Mononuclear cell (primary cell): Measurements from ENCODE around the gene DACH1. TPM values are rescaled to one million over a fixed set of nuclear protein-coding genes. Genes with fewer than 3 reads are reported as not detected.

Experiments used
- H3K27me3 ChIP-seq: 2 replicates; pipeline ENCODE4 v1.6.0; 2011; ENCODE audit warnings: low read length, control low read depth; ENCODE audit not compliant: insufficient read depth
- H3K4me1 ChIP-seq: 2 replicates; pipeline ENCODE4 v1.5.1; 2011; ENCODE audit warnings: mild to moderate bottlenecking, low read length, control low read depth; ENCODE audit not compliant: insufficient read depth
- H3K4me3 ChIP-seq: 2 replicates; pipeline ENCODE4 v1.5.1; 2011; ENCODE audit warnings: mild to moderate bottlenecking, low read length, moderate library complexity
- H3K9me3 ChIP-seq: 2 replicates; pipeline ENCODE4 v1.5.1; 2011; ENCODE audit warnings: low read depth, mild to moderate bottlenecking, control low read depth, low read length
- total RNA-seq: library from RNA; depleted of rRNA; stranded (reverse); fragments of >200 nt; gene quantifications from one replicate; pipeline ENCODE4 v1.2.3, GENCODE V29; 2012

The DACH1 gene
- total RNA-seq, 1 donor: 0.42 TPM

DNA sequence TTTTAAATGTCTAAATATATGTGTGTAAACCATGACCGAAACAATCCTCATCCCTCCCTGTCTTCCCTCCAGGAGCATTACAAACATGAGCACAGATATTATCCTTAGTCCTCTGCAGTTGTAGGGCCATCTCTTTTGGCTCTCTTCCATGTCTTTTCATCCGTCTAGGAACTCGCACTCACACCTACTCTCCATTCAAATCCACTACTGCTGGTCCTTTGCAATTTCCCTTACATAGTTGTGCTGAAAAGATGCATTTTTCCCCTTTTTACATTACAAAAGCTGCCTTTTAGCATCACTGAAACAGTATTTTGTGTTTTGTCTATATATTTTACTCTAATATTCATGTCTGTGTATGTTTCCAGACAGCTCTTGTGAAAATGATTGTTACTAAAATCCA, 237.8 kb downstream of the DACH1 start:
- no peaks in the 10 kb centered on the region for H3K27me3 ChIP-seq
- H3K9me3 ChIP-seq: no peaks in the 10 kb centered on the region
- no peak overlapping the region for H3K4me3 ChIP-seq
- no peaks in the 10 kb centered on the region for H3K4me1 ChIP-seq

DNA sequence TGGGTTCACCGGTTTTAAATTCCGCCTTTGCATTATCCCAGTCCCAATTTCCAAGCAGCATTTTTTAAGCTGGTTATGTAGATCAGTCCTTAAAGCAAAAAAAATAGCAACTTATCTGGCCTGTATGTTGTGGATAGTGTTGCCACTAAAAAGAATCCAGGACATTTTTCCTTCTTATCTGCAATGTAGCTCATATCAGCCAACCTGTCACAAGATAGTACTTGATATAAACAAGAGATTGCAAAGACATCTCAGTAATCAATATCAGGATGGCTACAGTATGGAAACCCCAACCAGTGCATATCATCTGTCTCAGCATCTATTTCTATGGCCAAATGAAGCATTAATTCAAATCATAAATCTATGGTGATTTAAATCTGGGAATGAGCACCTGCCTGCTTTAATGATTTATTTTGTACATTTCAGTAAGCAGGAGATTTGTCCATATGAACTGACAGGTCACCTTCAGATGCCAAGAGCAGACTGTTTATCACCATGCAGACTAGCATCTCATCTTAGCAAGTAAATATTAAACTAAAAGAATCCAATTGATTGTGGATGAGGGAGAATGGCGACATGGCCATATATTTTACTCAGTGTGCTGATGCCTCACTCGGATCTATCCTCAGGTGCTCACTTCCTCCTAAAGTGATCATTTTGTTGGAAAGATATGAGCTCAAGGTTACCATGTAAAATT, 240.4 kb downstream of the DACH1 start:
- H3K4me3 ChIP-seq: no peak overlapping the region

DNA sequence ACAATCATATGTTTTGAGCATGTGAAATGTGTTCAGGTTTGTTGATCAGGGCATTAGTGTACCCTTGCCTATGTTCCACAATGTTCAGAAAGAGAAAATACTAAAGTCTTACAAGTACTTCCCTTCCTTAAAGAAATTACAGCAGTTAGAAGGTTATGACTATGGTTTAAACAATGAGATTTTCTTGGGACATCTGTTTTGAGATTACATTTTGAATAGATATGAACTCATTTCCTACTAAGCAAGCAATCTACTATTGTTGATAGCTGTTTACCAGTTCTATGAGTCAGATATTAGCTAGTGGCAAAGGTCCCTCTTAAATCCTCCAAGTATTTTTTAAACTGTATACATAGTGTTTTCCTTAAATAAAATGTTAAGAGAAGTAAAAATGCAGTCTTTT, 241.3 kb downstream of the DACH1 start:
- no peaks in the 10 kb centered on the region for H3K9me3 ChIP-seq
- no peaks in the 10 kb centered on the region for H3K27me3 ChIP-seq

More for the DNA sequence above, 240.4 kb downstream of the DACH1 start:
- no peaks in the 10 kb centered on the region for H3K27me3 ChIP-seq
- no peaks in the 10 kb centered on the region for H3K4me1 ChIP-seq
- no peaks in the 10 kb centered on the region for H3K9me3 ChIP-seq

DNA sequence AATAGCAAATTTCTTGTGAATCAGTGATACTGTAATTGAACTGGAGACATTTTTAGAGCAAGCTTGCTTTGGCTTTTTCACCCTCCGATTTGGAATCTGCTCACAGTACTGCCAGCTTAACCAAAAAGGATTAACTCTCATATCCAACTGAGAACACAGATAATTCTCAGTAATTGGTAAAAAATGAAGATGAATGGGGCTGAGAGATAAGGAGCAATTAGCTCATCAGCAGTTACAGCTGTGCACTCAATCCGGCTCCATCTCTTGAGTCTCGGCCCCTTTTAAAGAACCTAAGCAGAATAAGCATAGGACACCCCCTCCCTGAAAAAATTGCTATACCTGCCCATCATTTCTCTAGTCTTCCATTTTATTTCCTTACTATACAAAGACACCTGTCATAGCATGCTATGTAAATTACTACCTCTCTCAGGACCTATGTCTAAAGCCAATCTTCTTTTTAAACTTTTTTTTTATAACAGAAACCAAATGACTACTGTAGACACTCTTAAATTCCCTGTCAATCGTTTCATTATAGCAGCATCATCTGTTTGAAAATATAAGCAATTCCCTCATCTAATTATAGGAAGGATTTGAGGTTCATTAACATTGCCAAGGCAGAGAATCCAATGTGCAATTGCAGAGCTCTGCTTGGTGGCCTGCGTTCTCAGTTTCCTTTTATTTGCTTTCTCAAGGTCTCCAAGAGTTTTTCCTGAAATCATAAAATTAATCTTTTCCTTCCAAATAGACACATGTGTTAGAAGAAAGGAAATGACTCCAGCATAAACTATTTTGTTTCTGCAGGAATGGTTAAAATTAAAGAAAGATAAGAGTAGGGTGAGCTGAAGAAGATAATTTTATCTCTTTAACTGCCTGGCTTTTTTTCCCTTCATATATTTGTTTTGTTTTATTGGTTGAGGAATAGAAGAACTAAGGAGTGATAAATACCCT, 242.1 kb downstream of the DACH1 start:
- no peaks in the 10 kb centered on the region for H3K27me3 ChIP-seq
- no peaks in the 10 kb centered on the region for H3K9me3 ChIP-seq
- no peak overlapping the region for H3K4me3 ChIP-seq
- H3K4me1 ChIP-seq: no peaks in the 10 kb centered on the region

More for the DNA sequence above, 241.3 kb downstream of the DACH1 start:
- Histone ChIP-seq H3K4me3 (no peak overlapping the region), H3K4me1 (no peaks in the 10 kb centered on the region)

DNA sequence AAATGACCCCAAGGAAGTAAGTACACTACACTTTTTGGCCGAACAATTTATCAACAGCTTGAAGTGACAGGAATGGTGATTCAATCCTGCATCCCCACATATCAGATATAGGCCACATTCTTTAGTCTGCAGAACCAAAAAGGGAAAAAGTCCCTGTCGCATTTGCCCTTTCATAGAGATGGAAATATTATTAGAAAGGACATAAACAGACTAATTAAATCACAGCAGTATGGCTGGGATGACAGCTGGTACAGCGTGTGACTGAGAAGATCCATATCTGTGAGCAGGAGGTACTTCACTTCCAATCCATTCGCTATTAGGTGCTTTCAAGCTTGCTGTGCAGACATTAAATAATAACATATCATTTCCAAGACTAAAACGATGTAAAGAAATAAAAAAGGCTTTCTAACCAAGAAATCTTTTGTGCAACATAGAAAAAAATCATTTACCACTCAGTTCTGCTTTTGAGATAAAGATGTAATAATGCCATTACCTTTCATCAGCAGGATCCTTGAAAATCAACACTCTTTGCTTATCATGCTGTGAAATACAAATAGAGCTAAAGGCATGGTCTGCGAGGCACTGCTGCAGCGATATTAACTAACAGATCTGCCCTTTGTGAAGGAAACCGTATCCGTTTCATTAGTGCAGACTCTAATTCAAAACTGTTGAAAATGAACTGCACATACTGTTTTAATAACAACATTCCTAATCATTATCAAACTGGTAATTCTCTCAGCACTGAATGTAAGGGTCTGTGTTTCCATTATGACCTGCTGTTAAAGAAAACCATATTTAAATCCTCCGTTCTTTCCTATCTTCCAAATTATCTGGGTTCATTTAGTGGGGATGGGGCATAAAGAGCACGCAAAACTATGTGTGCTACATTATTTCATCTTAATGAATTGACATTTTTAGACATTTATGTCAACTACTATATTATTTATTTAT, 245.6 kb downstream of the DACH1 start:
- H3K9me3 ChIP-seq: no peaks in the 10 kb centered on the region
- H3K4me1 ChIP-seq: no peaks in the 10 kb centered on the region
- H3K27me3 ChIP-seq: no peaks in the 10 kb centered on the region
- no peak overlapping the region for H3K4me3 ChIP-seq

DNA sequence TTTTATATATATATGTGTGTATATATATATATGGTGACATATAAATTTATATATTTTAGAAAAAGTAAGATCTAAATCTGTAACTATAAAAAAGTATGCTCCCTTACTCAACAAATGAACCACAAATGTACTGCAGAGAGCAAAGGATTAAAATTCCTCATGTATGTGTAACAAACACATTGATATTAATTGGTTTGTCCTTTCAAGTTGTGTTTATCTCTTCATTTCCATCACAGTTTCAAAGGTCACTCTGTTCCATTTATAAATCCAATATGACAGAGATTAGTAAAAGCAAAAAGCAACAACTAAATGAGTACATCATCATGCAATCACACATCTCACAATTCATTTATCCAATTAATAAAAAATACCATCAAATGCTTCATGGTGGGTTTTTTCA, 247.9 kb downstream of the DACH1 start:
- Histone ChIP-seq H3K27me3 (no peaks in the 10 kb centered on the region), H3K9me3 (no peaks in the 10 kb centered on the region), H3K4me3 (no peak overlapping the region), H3K4me1 (peaks cover 4% of the 10 kb centered on the region)

DNA sequence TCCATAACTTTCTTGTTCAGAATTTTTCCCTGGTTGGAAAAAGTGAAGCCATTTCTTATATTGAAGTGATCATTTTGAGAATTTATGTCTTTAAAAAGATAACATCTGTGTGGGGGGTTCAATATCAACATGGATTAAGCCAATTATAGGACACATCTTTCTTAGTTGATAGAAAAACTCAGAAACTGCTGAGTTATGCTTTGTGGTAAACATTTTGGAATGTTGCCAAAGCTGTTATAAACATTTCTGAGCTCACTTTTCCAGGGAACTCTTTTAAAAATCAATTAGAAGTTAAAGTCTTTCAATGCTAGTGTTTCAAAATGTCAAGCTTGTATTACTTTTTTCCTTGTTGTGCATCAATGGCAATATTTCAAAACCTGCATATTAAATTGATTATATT, 248.8 kb downstream of the DACH1 start:
- no peaks in the 10 kb centered on the region for H3K27me3 ChIP-seq
- no peaks in the 10 kb centered on the region for H3K9me3 ChIP-seq
- peaks cover 11% of the 10 kb centered on the region for H3K4me1 ChIP-seq
- H3K4me3 ChIP-seq: no peak overlapping the region

DNA sequence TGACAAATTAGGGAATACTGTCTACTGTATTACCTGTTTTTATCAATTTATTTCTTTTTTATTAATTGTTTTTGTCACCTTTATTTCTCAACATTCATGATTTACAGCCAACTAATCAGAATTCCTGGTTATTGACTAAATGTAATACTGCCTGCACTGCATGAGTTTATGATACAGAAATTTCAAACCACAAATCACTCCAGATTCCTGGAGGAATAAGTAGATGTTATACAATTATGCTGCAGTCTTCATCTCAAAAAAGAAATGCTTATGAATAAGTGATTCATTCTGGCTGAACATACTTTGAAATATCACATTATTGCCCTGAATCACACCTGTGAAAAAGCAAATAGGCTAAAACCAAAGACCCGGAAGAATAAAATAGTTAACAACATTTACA, 249.7 kb downstream of the DACH1 start:
- Histone ChIP-seq H3K27me3 (no peaks in the 10 kb centered on the region), H3K4me1 (peaks cover 15% of the 10 kb centered on the region), H3K9me3 (no peaks in the 10 kb centered on the region), H3K4me3 (no peak overlapping the region)

DNA sequence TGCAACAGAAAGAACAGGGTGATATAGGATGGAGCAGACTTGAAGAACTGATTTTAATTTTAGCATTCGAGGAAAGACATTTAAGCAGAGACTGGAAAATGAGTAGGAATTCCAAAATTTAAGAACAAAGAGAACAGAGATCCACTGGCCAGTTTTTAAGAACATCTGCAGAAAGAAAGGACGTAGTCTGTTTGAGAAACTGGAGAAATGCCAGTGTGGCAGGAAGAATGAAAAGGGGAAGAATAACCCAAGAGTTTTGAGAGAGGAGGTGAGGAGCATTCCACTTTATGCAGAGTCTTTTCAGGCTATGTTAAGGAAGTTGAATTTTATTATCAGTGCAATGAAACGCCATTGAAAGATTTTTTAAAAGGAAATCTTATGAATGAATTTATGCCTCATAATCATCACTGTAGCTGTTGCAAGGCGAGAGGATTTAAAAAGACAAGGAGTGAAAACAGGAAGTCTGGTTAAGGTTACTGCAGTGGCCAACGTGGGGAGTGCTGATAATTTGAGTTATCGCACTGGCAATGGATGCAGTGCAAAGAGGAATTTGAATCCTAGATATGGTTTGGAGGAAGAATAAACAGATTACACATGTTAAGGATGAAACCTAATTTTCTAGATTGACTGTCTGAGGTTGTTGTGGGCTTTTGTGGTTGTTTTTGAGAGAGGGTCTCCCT, 253.8 kb downstream of the DACH1 start:
- H3K27me3 ChIP-seq: no peaks in the 10 kb centered on the region
- no peak overlapping the region for H3K4me3 ChIP-seq
- no peaks in the 10 kb centered on the region for H3K9me3 ChIP-seq
- peaks cover 19% of the 10 kb centered on the region for H3K4me1 ChIP-seq

DNA sequence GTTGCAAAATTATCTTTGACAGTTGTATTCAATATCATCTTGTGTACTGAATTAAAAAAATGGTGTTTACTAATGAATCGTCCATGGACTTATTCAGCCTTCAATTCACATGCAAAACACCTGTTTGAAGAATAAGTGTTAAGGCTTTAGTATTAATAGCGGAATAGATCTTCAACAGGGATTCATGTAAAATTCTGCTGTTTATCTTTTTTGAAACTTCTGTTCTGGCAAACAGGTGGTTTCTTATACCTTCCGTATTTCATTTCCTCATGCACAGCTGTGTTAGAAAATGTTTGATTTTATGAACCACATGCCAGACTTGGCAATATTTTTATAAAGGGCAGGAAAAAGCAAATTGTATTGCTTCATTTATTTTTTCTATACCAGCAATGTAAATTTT, 255.7 kb downstream of the DACH1 start:
- Histone ChIP-seq H3K4me1 (peaks cover 19% of the 10 kb centered on the region), H3K9me3 (no peaks in the 10 kb centered on the region), H3K4me3 (no peak overlapping the region), H3K27me3 (no peaks in the 10 kb centered on the region)

DNA sequence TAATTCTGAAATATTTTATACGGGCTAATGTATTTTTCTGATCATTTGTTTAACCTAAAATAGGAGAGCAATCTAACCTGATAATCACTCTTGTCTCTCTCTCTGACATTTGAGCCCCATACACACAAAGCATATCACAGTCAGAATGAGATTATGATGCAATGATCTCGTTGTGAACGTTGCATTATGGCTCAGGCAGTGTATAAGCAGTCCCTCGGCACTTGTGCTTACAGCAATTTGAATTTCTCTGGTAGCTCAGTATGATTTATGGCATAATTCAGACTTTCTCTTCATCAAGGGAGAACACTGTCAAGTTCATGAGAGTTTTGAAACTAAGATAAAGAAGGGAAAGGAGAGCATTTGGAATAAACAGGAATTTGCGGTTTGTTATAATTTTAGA, 256.1 kb downstream of the DACH1 start:
- Histone ChIP-seq H3K27me3 (no peaks in the 10 kb centered on the region), H3K9me3 (no peaks in the 10 kb centered on the region), H3K4me3 (no peak overlapping the region), H3K4me1 (peaks cover 15% of the 10 kb centered on the region)

DNA sequence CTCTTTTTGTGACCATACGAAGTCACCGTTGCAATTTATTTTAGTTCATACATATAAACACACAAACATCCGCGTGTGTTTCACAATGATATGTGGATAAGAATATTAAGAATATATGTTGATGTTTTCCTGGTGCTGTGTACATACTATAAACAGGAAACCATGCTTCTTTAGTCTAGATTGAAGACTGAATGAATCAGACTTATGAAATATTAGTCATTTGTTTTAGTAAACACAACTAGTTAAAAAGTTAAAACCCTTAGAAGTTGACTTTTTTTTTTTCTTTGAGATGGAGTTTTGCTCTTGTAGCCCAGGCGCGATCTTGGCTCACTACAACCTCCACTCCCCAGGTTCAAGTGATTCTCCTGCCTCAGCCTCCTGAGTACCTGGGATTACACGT, 257.7 kb downstream of the DACH1 start:
- peaks cover 15% of the 10 kb centered on the region for H3K4me1 ChIP-seq
- no peaks in the 10 kb centered on the region for H3K9me3 ChIP-seq
- H3K27me3 ChIP-seq: no peaks in the 10 kb centered on the region
- H3K4me3 ChIP-seq: no peak overlapping the region

DNA sequence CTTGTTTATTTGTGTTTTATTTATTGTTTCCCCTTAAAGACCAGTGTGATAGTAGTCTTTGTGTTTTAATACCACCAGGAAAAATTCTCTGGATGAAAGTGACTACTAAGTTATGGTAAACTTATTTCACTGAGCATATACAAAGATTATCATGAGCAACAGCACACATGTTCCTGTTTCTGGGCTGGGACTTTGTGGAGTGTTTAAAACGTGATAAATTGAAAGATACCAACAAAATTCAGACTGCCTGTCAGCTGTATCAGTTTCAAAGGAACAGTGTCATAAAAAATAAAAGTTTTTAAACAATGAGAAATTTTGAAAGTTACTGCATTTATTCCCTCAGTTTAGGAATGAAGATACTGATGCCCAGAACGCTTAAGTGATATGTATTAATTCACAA, 259.4 kb downstream of the DACH1 start:
- Histone ChIP-seq H3K27me3 (no peaks in the 10 kb centered on the region), H3K4me1 (peaks cover 4% of the 10 kb centered on the region), H3K9me3 (no peaks in the 10 kb centered on the region), H3K4me3 (no peak overlapping the region)

DNA sequence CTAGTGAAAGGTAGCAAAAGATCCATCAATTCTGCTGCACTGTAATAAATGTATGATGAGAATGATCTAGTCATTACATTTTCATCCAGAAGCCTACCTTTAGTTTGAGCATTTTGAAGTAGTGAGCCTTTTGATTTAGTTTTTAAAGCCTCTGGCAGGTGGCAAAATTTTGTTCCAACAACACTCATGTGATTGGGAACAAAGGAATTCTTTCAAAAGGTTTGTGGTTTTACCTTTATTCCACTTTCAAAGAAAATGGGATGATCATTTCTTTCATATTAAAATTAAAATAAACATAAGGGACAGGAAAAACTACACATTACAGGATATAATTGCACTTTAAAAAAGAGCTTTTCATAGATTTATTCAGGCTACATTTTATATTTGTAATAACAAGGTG, 260.2 kb downstream of the DACH1 start:
- Histone ChIP-seq H3K9me3 (no peaks in the 10 kb centered on the region), H3K4me1 (peaks cover 4% of the 10 kb centered on the region), H3K4me3 (no peak overlapping the region), H3K27me3 (no peaks in the 10 kb centered on the region)
